ENCODE measurements around the gene BABAM2.
A peak's percentile ranks its signal among the peaks of the same experiment; 100 is the strongest.

Gene BABAM2

GRCh38 chr2:28163627-28164279 lies 273.2 kb downstream of the BABAM2 start:
- DNase-seq (ENCODE audit: low spot score), result no peak

GRCh38 chr2:28164280-28164801 lies 273.8 kb downstream of the BABAM2 start:
- DNase-seq (ENCODE audit: low spot score), result no peak

- DNase-seq (ENCODE audit: low spot score), result no peak
Observed at GRCh38 chr2:28165087-28165635, 274.6 kb downstream of the BABAM2 start.

GRCh38 chr2:28166956-28167355 lies 276.4 kb downstream of the BABAM2 start:
- DNase-seq (ENCODE audit: low spot score), result peak; percentile 48

- no peak for DNase-seq (ENCODE audit: low spot score)
Observed at GRCh38 chr2:28168376-28168775, 277.8 kb downstream of the BABAM2 start.

GRCh38 chr2:28169492-28169891 lies 279.0 kb downstream of the BABAM2 start:
- no peak for DNase-seq (ENCODE audit: low spot score)

- no peak for DNase-seq (ENCODE audit: low spot score)
Observed at GRCh38 chr2:28172114-28172898, 281.8 kb downstream of the BABAM2 start.

GRCh38 chr2:28173377-28173776 lies 282.8 kb downstream of the BABAM2 start:
- DNase-seq (ENCODE audit: low spot score), result no peak

- no peak for DNase-seq (ENCODE audit: low spot score)
Observed at GRCh38 chr2:28174211-28174610, 283.7 kb downstream of the BABAM2 start.

- DNase-seq (ENCODE audit: low spot score), result no peak
Observed at GRCh38 chr2:28175028-28175427, 284.5 kb downstream of the BABAM2 start.

- no peak for DNase-seq (ENCODE audit: low spot score)
Observed at GRCh38 chr2:28178946-28179345, 288.4 kb downstream of the BABAM2 start.

GRCh38 chr2:28181801-28182200 lies 291.3 kb downstream of the BABAM2 start:
- no peak for DNase-seq (ENCODE audit: low spot score)

GRCh38 chr2:28182348-28182747 lies 291.8 kb downstream of the BABAM2 start:
- no peak for DNase-seq (ENCODE audit: low spot score)

GRCh38 chr2:28185153-28185552 lies 294.6 kb downstream of the BABAM2 start:
- no peak for DNase-seq (ENCODE audit: low spot score)

GRCh38 chr2:28185891-28186290 lies 295.4 kb downstream of the BABAM2 start:
- DNase-seq (ENCODE audit: low spot score), result no peak

GRCh38 chr2:28187186-28187585 lies 296.7 kb downstream of the BABAM2 start:
- DNase-seq (ENCODE audit: low spot score), result no peak

GRCh38 chr2:28188436-28188835 lies 297.9 kb downstream of the BABAM2 start:
- no peak for DNase-seq (ENCODE audit: low spot score)

GRCh38 chr2:28193630-28194403 lies 303.3 kb downstream of the BABAM2 start:
- no peak for DNase-seq (ENCODE audit: low spot score)

- no peak for DNase-seq (ENCODE audit: low spot score)
Observed at GRCh38 chr2:28199995-28200679, 309.6 kb downstream of the BABAM2 start.

- DNase-seq (ENCODE audit: low spot score), result no peak
Observed at GRCh38 chr2:28201671-28202180, 311.2 kb downstream of the BABAM2 start.

GRCh38 chr2:28202719-28203118 lies 312.2 kb downstream of the BABAM2 start:
- DNase-seq (ENCODE audit: low spot score), result no peak
